ENCODE data around the gene ENKD1.

Gene ENKD1

DNA sequence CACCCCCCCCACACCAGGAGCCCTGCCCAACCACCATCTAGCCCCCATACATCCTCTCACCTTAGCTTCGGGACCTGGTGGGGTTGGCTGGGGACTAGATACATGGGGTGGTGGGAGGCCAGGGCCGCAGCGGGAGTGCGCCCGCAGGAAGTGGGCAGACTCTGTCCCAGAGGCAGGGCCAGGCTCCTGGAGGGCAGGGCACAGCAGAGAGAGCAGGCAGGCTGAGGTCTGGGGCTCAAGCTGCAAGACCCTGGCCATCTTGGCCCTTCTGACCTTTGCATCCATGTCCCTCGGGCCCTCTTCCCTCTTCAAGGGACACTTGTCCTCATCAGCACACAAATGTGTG is 2.7 kb downstream of the ENKD1 start:
- Histone ChIP-seq H3K4me3 (no peak overlapping the region), H3K27ac (no peak overlapping the region)
- TF ChIP-seq, protein P1, sequence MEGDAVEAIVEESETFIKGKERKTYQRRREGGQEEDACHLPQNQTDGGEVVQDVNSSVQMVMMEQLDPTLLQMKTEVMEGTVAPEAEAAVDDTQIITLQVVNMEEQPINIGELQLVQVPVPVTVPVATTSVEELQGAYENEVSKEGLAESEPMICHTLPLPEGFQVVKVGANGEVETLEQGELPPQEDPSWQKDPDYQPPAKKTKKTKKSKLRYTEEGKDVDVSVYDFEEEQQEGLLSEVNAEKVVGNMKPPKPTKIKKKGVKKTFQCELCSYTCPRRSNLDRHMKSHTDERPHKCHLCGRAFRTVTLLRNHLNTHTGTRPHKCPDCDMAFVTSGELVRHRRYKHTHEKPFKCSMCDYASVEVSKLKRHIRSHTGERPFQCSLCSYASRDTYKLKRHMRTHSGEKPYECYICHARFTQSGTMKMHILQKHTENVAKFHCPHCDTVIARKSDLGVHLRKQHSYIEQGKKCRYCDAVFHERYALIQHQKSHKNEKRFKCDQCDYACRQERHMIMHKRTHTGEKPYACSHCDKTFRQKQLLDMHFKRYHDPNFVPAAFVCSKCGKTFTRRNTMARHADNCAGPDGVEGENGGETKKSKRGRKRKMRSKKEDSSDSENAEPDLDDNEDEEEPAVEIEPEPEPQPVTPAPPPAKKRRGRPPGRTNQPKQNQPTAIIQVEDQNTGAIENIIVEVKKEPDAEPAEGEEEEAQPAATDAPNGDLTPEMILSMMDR (IDR thresholded peaks at IDR 0.05), result no peak
- DNase-seq (ENCODE audit: low spot score), result no peak

DNA sequence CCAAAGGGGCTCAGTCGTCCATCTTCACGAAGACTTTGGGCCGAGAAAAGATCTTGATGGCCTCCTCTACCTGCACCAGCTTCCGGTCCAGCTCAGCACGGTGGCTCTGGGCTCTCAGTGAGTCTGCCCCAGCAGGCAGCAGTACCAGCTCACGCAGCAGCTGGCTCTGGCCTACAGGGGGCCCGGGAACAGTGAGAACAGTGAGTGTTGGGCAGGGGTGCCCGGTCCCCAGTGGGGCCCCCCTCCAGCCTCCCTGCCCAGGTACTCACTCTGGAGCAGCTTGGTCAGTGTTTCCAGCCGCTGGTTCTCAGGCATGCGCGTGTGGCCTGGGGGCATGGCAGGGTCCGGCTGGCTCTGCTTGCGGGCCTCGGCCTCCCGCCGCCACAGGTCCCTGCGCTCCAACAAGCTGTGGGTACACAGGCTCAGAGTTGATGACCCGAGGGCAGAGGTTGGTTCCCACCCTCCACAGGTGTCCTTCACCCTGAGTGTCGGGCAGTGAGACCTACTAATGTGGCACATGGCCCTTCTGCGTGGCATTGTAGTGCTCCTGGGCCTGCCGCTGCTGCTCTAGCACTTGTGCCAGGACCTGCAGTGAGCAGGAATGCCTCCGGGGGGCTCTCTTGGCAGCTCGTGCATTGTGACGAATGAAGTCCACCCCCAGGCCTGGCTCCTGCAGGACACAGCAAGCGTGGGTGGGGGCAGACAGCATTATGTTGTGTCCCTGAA is 3.2 kb downstream of the ENKD1 start:
- Histone ChIP-seq H3K4me3 (no peak overlapping the region), H3K27ac (no peak overlapping the region)
- no peak for DNase-seq (ENCODE audit: low spot score)
- TF ChIP-seq, protein P1 (IDR thresholded peaks at IDR 0.05), result no peak

DNA sequence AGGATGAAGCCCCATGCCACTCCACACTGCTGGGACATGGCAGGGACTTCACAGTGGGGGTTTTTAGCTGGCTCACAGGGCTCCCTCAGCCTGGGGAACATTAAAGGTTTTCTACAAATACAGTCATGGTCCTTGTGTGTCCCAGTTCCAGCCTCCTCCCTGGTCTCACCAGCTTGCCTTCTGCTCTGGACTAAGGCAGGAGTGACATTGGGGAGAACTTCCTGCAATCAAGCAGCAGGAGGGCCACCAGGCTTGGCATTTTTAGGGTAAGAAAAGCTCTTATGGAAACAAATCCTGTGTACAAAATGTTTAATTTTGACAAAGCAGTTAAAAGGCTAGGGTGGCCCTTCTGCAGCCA is 3.9 kb downstream of the ENKD1 start:
- DNase-seq (ENCODE audit: low spot score), result no peak
- no peak overlapping the region for H3K4me3 ChIP-seq
- H3K27ac ChIP-seq, result no peak overlapping the region
- TF ChIP-seq, protein P1 (IDR thresholded peaks at IDR 0.05), result no peak

DNA sequence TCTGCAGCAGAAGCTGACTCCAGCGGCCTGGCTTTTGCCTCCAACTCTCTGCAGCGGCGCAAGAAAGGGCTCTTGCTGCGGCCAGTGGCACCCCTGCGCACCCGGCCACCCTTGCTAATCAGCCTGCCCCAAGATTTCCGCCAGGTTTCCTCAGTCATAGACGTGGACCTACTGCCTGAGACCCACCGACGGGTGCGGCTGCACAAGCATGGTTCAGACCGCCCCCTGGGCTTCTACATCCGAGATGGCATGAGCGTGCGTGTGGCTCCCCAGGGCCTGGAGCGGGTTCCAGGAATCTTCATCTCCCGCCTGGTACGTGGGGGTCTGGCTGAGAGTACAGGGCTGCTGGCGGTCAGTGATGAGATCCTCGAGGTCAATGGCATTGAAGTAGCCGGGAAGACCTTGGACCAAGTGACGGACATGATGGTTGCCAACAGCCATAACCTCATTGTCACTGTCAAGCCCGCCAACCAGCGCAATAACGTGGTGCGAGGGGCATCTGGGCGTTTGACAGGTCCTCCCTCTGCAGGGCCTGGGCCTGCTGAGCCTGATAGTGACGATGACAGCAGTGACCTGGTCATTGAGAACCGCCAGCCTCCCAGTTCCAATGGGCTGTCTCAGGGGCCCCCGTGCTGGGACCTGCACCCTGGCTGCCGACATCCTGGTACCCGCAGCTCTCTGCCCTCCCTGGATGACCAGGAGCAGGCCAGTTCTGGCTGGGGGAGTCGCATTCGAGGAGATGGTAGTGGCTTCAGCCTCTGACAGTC is 4.5 kb downstream of the ENKD1 start:
- DNase-seq (ENCODE audit: low spot score), result no peak
- TF ChIP-seq, protein P1 (IDR thresholded peaks at IDR 0.05), result no peak
- Histone ChIP-seq H3K4me3 (no peak overlapping the region), H3K27ac (no peak overlapping the region)

DNA sequence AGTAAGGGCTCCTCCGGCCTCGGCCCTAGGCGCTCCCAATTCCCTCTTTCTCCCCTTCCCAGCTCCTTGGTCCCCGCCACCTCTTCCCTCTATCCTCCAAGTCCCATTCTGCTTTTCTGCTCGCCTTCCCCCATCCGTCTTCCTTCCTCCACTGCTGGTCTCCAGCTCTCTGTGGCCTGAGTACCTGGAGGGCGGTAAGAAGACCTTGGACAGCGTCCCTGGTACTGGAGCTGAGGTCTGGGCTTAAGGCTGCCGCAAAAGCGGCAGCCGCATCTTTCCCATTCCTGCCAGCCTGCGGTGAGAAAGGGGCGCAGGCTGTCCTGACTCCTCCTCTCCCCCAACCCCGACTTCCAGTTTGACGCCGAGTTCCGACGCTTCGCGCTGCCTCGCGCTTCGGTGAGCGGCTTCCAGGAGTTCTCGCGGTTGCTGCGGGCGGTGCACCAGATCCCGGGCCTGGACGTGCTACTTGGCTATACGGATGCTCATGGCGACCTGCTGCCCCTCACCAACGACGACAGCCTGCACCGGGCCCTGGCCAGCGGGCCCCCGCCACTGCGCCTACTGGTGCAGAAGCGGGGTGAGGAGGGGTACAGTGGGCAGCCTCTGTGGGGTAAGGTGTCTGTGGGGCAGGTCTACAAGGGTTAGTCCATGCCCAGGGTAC is 5.3 kb downstream of the ENKD1 start:
- no peak for DNase-seq (ENCODE audit: low spot score)
- TF ChIP-seq, protein P1 (IDR thresholded peaks at IDR 0.05), result no peak
- Histone ChIP-seq H3K27ac (peak overlapping the region; percentile 90 to 93), H3K4me3 (peak overlapping the region; percentile 96)

DNA sequence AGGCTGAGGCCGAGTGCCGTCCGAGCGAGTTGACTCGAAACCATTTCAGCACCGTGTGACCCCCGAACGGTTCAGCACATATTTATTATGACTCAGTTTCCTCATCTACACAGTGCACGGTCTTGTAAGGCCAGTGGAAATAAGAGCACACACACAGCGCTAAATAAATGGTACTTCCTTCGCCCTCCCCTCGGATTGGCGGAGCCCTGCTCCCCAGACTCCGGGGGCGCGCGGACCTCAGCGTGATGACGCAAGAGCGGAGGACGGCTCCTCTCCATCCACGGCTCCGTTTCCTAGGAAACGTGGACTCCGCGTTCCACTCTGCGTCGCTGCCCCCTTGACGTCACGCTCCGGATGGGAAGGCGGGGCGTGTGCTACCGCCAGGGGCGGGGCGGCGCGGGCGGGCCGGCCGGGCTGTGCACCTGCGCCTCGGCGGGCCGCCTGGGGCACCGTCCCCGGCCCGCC is 6.0 kb downstream of the ENKD1 start, which contains the start of gene PARD6A:
PARD6A (plus strand) TSS at position 397 of the 465 bp plus-strand sequence. CDS start 79 bp downstream, outside the sequence.
- H3K4me3 ChIP-seq, result peak within 1 kb of the TSS; percentile 96
- peak; percentile 97 for DNase-seq (ENCODE audit: low spot score)

More for the DNA sequence above, 6.0 kb downstream of the ENKD1 start, which contains the start of gene PARD6A:
- TF ChIP-seq, protein P1 (IDR thresholded peaks at IDR 0.05), result no peak
- H3K27ac ChIP-seq, result peak within 1 kb of the TSS; percentile 90 to 93

Data from coronary artery (tissue), 2 donors.